Measurements from ENCODE around the gene TTC8. TPM values are rescaled to one million over a fixed set of nuclear protein-coding genes. Genes with fewer than 3 reads are reported as not detected.
"Not testable (repeated sequence)": the region's sequence is repeated elsewhere in the genome, so short reads cannot be mapped to it uniquely, and the experiment has no call there.

Gene TTC8
- total RNA-seq, 1 experiment from 2014 or later, result 9.2 TPM

- Histone ChIP-seq H3K14ac (ENCODE audit: insufficient read depth, low read length) (no peak overlapping the region), H4K5ac (ENCODE audit: insufficient read length, low read depth, low read length) (no peak overlapping the region), H2AK5ac (ENCODE audit: insufficient read length, low read length) (no peak overlapping the region), H3K4me1 (ENCODE audit: insufficient read depth, low read length) (no peaks in the 10 kb centered on the region), H3K79me2 (ENCODE audit: insufficient read depth, low read length) (no peaks in the 10 kb centered on the region), H2BK20ac (ENCODE audit: low read depth, low read length, poor library complexity, severe bottlenecking) (no peak overlapping the region), H3K79me1 (ENCODE audit: insufficient read depth, low read depth, low read length, poor library complexity, severe bottlenecking) (no peaks in the 10 kb centered on the region), H3K9ac (ENCODE audit: extremely low read depth, insufficient read length, low read length) (no peak overlapping the region), H3K18ac (ENCODE audit: insufficient read length, low read depth, low read length) (no peak overlapping the region), H2BK15ac (ENCODE audit: low read depth, low read length) (no peak overlapping the region), H3K4me2 (ENCODE audit: insufficient read depth, insufficient read length, low read length) (no peak overlapping the region), H3K23me2 (ENCODE audit: insufficient read length, low read depth, low read length, poor library complexity, severe bottlenecking) (no peaks in the 10 kb centered on the region), H4K91ac (ENCODE audit: insufficient read length, low read depth, low read length) (no peak overlapping the region), H2BK12ac (ENCODE audit: insufficient read length, low read depth, low read length) (no peak overlapping the region), H4K8ac (replicated peaks; ENCODE audit: insufficient read length, low read depth, low read length) (no peak overlapping the region), H3K23ac (ENCODE audit: insufficient read length, low read depth, low read length) (no peak overlapping the region), H3K27me3 (ENCODE audit: insufficient read depth, low read length) (peaks cover 13% of the 10 kb centered on the region; the same call in 1 of the 2 replicates), H3K27ac (ENCODE audit: insufficient read length, low read depth, low read length) (no peak overlapping the region), H3K56ac (ENCODE audit: insufficient read length, low read depth, low read length) (no peak overlapping the region), H3K9me3 (ENCODE audit: control insufficient read depth, low read depth, low read length) (no peaks in the 10 kb centered on the region), H3T11ph (ENCODE audit: low read length) (no peak overlapping the region), H3K4ac (ENCODE audit: low read depth, low read length) (no peak overlapping the region), H2BK120ac (ENCODE audit: low read depth, low read length, poor library complexity, severe bottlenecking) (no peak overlapping the region), H4K20me1 (ENCODE audit: control insufficient read depth, insufficient read depth, insufficient read length) (no peaks in the 10 kb centered on the region), H2BK5ac (ENCODE audit: insufficient read length, low read length) (no peak overlapping the region), H2AFZ (ENCODE audit: low read length) (no peak overlapping the region)
- TF ChIP-seq CTCF (conservative IDR thresholded peaks at IDR 0.05), result no peak
- no peak overlapping the region for H3K27ac Mint-ChIP-seq
- H3K4me3 Mint-ChIP-seq, result no peak overlapping the region
- no CpG with 5 or more reads among the region's 4 CpGs for WGBS (ENCODE audit: extremely low coverage, insufficient read length, low lambda C conversion rate)
- peaks cover 7 to 10% of the 10 kb centered on the region in 2 experiments; a peak in 3 of 4 replicates for H3K4me1 Mint-ChIP-seq
- peaks cover 23 to 24% of the 10 kb centered on the region in 2 experiments for H3K9me3 Mint-ChIP-seq
- no peak for DNase-seq
- peaks cover 11 to 20% (median 18%) of the 10 kb centered on the region in 3 experiments; a peak in 6 of 7 replicates for H3K36me3 Mint-ChIP-seq (ENCODE audit: insufficient read depth in 1 of 3, low read depth in 3 of 3)
- peaks cover 46% of the 10 kb centered on the region for H3K27me3 Mint-ChIP-seq (ENCODE audit: low read depth)
These were observed 37.7 kb upstream of the TTC8 start for GRCh38 chr14:88786715-88787114.

GRCh38 chr14:88789573-88789972, 34.9 kb upstream of the TTC8 start:
- H3K27me3 Mint-ChIP-seq (ENCODE audit: low read depth), result peaks cover 69% of the 10 kb centered on the region
- not testable (repeated sequence) for H3K27ac Mint-ChIP-seq; H4K5ac ChIP-seq (ENCODE audit: insufficient read length, low read depth, low read length); H2BK12ac ChIP-seq (ENCODE audit: insufficient read length, low read depth, low read length); H3K4me1 ChIP-seq (ENCODE audit: insufficient read depth, low read length); H3K4me3 Mint-ChIP-seq; H3K18ac ChIP-seq (ENCODE audit: insufficient read length, low read depth, low read length); H3K36me3 Mint-ChIP-seq (ENCODE audit: insufficient read depth in 1 of 3, low read depth in 3 of 3); H3K9me3 Mint-ChIP-seq; H3K23ac ChIP-seq (ENCODE audit: insufficient read length, low read depth, low read length); H2AFZ ChIP-seq (ENCODE audit: low read length); H4K91ac ChIP-seq (ENCODE audit: insufficient read length, low read depth, low read length); H3K56ac ChIP-seq (ENCODE audit: insufficient read length, low read depth, low read length); H3K4ac ChIP-seq (ENCODE audit: low read depth, low read length); H3T11ph ChIP-seq (ENCODE audit: low read length); H2BK5ac ChIP-seq (ENCODE audit: insufficient read length, low read length); H3K4me2 ChIP-seq (ENCODE audit: insufficient read depth, insufficient read length, low read length); H3K79me2 ChIP-seq (ENCODE audit: insufficient read depth, low read length); H3K14ac ChIP-seq (ENCODE audit: insufficient read depth, low read length); H4K8ac ChIP-seq (replicated peaks; ENCODE audit: insufficient read length, low read depth, low read length); H2AK5ac ChIP-seq (ENCODE audit: insufficient read length, low read length); H3K9ac ChIP-seq (ENCODE audit: extremely low read depth, insufficient read length, low read length); H3K27ac ChIP-seq (ENCODE audit: insufficient read length, low read depth, low read length); H3K4me1 Mint-ChIP-seq; DNase-seq; H2BK20ac ChIP-seq (ENCODE audit: low read depth, low read length, poor library complexity, severe bottlenecking); H2BK120ac ChIP-seq (ENCODE audit: low read depth, low read length, poor library complexity, severe bottlenecking); H3K9me3 ChIP-seq (ENCODE audit: control insufficient read depth, low read depth, low read length); H3K79me1 ChIP-seq (ENCODE audit: insufficient read depth, low read depth, low read length, poor library complexity, severe bottlenecking); H2BK15ac ChIP-seq (ENCODE audit: low read depth, low read length); H4K20me1 ChIP-seq (ENCODE audit: control insufficient read depth, insufficient read depth, insufficient read length)
- peaks cover 11% of the 10 kb centered on the region for H3K23me2 ChIP-seq (ENCODE audit: insufficient read length, low read depth, low read length, poor library complexity, severe bottlenecking)
- peaks cover 18% of the 10 kb centered on the region; the same call in 1 of the 2 replicates for H3K27me3 ChIP-seq (ENCODE audit: insufficient read depth, low read length)

All from H9 (cell line).